Stimulated activated CD4-positive, alpha-beta T cell treated with anti-CD3 and anti-CD28 coated beads, Interleukin-2, amount 100 ng/mL, for 24 hours (primary cell): Measurements from ENCODE around the gene P2RY6.

ENCODE experiments used
- DNase-seq, 2 donors: peaks; one replicate each; pipeline ENCODE4 v3.0.0-alpha.2; 2020

P2RY6 gene

DNA sequence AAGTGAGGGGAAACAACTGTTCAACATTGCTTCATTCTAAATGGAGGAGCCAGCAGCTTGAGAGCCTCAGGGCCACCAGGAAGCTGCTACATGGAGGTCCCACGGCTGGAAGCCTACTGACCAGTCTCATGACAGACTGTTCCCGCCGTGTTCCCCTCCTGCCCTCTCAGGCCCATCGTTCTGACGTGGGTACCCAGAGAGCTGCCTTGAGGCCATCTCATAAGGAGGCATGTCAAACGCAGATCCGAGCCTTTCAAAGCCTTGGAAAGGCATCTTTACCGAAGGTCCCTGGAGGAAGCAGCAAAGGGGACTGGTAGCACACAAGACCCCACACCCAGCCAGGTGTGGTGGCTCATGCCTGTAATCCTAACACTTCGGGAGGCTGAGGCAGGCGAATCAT is 27.6 kb downstream of the P2RY6 start:
- DNase-seq: no peak

DNA sequence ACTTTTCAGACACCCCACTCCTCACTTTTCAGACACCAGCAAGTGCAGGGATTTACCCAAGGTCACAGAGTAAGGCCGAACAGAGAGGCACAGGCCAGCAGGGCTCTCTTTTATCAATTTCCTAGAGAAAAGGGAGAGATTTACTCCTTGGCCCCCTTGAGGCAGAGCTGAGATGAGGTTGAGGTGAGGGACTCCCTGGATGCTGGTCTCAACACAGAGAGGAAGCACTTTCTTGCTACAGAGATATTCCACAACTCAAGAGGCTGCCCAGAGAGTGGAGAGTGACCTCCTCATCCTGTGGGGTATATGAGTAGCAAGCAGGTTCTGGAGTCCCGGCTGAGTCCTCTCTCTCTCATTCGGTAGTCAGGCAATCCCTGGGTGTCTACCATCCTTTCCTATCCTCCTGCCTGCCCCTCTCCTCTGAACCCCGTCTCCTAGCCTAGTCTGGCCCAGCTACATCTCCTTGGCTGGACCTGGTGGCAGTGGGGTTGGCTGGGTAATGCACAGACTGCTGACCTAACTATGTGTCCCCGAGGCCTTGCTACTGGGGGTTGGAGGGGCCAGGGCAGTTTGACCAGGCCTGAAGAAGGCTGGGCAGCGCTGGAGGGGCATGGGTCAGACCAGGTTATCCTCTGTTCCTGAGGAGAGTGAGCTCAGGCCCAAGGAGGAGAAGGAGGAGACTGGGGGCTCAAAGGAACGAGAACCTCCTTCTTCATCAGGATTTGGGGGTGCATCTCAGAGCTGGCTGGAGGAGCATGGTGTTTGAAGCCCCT is 34.1 kb downstream of the P2RY6 start:
- no peak for DNase-seq

DNA sequence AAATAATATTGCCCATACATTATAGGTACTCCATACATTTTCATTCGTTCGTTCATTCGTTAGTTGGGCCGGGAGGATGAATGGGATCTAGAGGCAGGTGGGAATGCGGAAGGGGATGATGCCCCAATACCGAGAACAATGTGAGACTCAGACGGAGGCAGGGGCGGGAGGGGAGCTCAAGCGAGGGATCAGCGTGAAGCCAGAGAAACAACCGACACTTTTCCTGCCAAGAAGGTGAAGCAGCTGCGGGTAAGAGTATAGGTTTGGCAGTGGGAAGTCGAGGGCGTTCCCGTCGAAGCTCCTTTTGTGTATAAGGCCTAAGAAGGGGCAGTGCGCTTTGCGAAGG is 34.8 kb downstream of the P2RY6 start:
- DNase-seq: no peak

DNA sequence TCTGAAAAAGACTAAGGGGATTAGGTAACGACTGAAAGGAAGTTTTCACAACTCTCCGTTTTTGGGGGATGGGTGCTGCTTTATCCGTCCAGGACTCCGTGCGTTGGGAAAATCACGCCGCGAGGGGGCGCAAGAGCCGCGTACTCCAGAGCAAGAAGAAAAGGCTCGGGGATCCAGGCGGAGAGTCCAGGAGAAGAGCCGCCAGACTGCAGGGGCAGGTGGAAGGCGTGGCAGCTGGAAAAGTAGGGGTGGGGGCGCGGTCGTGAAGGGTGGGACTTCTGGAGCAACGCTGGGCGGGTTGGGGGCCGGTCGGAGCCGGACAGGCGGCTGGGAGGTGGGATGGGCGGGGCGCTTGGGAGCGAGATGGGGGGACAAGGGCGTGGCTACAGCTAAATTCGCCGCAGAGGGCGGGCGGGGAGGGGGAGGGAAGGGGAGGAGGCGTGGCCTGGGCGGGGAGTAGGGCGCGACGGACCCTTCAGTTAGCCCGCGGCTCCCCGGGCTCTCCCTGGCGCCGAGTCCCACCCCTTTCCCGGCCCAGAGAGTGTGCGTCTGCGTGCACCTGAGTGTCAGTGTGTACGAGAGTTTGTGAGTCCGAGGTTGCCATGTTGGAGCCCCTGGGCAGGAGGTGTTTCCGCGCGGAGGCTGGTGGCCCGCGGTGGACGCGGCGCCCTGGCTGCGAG is 35.3 kb downstream of the P2RY6 start:
- peak; percentile 94 to 97 for DNase-seq

DNA sequence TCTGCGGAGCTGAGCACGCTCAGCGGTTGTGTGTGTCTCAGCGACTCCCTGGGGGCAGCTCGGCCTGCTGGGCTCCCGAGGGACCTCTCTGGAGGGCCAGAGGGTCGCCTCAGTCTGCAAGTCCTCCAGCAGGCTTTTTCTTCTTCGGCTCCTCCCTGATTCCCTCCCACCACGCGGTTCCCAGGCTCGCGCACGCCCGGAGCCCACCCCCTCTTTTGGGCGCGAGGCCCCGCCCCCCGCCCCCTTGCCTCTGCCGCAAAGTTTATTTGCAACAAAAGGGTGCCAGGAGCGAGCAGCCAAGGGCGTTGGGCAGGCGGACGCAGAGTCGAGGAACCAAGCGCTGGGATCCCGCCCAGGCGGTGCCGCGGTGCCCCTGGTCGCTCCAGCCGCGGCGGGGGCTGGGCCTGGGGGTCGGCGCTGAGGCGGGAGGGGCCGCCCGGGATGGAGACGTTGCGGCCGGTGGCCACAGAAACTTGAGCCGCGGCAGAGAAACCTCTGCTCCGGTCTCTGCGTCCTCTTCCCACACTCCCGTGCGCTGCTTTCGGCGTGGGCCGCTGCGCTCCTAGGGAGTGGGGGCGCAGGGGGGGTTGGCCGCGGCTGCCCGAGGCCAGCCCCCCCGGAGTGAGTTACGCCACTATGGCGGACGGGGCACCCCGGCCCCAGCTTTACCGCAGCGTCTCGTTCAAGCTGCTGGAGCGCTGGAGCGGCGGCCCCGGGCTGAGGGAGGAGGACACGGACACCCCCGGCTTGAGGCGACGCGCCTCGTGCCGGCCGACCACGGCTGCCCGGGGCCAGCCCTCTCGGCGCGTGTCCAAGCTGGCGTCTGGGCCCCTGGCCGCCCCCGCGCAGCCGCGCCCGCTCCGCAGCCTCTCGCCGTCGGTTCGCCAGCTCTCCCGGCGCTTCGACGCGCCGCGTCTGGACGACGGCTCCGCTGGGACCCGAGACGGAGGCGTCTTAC is 36.1 kb downstream of the P2RY6 start, which contains the start of gene ARHGEF17:
ARHGEF17 (plus strand) TSS at position 274 of the 958 bp plus-strand sequence; CDS start at position 637, 363 bp downstream.
- DNase-seq: peak; percentile 42 to 44

DNA sequence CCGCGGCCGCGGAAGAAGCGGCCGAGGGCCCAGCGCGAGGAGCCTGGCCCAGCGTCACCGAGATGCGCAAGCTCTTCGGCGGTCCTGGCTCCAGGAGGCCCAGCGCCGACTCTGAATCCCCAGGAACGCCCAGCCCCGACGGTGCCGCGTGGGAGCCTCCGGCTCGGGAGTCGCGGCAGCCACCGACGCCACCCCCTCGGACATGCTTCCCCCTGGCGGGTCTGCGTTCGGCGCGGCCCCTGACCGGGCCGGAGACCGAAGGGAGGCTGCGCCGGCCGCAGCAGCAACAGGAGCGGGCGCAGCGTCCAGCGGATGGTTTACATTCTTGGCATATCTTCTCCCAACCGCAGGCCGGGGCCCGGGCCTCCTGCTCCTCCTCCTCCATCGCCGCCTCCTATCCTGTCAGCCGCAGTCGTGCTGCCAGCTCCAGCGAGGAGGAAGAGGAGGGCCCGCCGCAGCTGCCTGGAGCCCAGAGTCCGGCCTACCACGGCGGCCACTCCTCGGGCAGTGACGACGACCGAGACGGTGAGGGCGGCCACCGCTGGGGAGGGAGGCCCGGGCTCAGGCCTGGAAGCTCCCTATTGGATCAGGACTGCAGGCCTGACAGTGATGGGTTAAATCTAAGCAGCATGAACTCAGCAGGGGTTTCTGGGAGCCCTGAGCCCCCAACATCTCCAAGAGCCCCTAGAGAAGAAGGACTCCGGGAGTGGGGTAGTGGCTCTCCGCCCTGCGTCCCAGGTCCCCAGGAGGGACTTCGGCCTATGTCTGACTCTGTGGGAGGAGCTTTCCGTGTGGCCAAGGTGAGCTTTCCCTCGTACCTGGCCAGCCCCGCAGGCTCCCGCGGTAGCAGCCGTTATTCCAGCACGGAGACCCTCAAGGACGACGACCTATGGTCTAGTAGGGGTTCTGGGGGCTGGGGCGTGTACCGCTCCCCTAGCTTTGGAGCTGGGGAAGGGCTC is 37.1 kb downstream of the P2RY6 start:
- peak in 1 of 2 donors; percentile 22 for DNase-seq

DNA sequence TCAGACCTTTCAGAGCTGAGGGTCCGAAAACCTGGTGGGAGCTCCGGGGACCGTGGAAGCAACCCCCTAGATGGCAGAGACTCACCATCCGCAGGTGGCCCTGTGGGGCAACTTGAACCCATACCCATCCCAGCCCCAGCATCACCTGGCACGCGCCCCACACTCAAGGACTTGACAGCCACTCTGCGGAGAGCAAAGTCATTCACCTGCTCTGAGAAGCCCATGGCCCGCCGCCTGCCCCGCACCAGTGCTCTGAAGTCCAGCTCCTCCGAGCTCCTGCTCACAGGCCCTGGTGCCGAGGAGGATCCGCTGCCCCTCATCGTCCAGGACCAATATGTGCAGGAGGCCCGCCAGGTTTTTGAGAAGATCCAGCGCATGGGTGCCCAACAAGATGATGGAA is 37.9 kb downstream of the P2RY6 start:
- no peak for DNase-seq

DNA sequence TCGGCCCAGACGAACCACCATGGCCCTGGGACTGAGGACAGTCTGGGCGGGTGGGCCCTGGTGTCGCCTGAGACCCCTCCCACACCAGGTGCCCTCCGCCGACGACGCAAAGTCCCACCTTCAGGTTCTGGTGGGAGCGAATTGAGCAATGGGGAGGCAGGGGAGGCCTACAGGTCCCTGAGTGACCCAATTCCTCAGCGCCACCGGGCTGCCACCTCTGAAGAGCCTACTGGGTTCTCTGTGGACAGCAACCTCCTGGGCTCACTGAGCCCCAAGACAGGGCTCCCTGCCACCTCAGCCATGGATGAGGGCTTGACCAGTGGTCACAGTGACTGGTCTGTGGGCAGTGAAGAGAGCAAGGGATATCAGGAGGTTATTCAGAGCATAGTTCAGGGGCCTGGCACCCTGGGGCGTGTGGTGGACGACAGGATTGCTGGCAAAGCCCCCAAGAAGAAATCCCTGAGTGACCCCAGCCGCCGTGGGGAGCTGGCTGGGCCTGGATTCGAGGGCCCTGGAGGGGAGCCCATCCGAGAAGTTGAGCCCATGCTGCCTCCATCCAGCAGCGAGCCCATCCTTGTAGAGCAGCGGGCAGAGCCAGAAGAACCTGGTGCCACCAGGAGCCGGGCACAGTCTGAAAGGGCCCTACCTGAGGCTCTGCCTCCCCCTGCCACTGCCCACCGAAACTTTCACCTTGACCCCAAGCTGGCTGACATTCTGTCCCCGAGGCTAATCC is 38.7 kb downstream of the P2RY6 start:
- no peak for DNase-seq

DNA sequence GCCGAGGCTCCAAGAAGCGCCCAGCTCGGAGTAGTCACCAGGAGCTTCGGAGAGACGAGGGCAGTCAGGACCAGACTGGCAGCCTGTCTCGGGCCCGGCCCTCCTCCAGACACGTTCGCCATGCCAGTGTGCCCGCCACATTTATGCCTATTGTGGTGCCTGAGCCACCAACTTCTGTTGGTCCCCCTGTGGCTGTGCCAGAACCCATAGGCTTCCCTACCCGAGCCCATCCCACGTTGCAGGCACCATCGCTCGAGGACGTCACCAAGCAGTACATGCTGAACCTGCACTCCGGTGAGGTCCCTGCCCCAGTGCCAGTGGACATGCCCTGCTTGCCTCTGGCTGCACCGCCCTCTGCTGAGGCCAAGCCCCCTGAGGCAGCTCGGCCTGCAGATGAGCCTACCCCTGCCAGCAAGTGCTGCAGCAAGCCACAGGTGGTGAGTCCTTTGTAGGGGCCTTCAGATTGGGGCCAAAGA is 39.3 kb downstream of the P2RY6 start:
- DNase-seq: no peak

DNA sequence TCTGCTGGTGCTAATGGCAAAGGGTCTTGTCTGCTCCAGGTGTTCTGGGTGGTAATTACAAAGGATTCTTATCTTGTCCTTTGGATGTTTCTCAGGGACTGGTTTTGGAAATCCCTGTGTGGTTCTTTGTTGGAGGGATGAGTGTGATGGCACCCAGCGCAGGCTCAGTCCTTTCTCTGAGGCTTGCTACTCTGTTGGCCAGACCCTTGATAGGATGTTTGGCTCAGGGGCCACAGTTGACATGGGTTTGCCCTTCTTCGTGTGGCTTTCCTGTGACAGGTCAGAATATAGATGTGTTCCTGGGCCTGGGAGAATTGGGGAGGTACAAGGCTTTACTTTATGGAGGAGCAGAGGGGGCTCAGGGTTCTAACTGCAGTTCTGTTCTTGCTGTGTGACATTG is 39.9 kb downstream of the P2RY6 start:
- no peak for DNase-seq

DNA sequence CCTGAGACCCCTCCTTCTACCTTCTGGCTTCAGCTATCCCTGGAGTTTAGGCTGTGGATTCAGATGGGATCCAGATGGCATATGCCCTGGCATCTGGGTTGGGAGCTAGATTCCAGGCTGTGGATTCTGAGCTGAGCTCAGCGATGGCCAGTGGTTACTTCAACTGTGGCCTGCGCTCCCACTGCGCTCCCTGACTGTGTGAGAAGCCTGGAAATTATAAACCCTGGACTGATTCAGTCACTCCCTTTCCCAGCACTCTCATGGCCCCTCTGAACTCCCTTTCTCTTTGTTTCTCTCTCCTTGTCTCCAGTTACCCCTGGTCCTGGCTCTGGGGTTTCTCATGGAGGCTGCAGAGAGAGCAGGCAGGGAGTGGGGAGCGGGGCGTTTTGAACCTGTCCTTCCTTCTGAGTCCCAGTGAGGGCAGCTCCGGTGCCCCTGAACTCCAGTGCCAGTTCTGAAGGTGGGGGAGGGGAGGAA is 40.8 kb downstream of the P2RY6 start:
- DNase-seq: no peak

DNA sequence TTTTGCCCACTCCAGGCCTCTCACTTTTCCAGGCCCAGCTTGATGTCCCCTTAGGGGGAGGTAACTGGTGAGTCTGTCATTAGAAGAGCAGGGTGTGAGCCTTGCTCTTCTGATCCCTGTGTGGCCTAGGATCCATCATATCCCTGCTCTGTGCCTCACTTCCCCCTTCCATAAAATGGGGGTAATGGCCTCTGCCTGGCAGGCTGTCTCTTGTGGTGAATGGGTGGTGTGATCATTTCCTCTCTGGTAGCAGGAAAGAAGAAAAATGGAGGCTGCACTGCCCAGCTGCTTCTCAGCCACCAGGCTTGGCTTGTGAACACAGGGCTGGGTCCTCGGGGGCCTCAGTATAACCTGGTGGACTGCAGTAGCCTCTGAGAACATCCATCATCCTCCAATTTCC is 41.5 kb downstream of the P2RY6 start:
- no peak for DNase-seq

DNA sequence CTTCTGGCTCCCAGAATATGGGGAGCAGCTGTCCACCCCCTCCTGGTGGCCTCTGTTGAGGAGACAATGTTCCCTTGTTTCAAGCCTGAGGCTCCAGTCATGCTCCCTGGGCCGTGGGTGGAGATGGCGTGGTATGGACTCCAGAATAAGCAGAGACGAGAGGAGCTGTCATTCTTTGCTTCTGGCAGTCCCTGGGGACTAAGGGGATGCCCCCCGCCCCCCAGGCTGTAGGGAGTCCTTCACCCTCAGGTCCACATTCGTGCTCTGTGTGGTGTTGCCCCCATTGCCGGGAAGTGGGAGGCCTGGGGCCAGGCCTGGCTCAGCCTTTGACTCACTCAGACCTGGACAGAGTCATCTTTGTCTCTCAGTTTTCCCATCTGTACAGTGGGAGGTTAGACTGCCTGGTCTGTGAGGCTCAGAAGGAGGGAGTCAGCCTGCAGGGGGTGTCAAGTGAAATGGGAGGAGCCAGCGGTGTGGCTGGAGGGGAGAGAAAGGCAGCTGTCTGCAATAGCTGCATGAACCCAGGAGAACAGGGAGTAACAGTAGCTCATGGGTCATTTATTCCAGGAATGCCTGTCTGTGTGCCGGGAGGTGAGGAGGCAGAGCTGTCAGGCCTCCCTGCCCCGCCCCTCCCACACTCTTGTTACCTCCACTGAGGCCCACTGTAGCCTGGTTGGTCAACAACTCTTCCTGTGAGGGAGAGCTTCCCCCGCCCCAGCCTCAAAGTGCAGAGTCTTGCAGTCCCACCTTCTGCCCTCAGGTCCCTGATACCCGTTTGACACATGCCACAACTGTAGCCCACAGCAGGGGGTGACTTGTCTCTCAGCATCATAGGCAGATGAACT is 42.2 kb downstream of the P2RY6 start:
- no peak for DNase-seq

DNA sequence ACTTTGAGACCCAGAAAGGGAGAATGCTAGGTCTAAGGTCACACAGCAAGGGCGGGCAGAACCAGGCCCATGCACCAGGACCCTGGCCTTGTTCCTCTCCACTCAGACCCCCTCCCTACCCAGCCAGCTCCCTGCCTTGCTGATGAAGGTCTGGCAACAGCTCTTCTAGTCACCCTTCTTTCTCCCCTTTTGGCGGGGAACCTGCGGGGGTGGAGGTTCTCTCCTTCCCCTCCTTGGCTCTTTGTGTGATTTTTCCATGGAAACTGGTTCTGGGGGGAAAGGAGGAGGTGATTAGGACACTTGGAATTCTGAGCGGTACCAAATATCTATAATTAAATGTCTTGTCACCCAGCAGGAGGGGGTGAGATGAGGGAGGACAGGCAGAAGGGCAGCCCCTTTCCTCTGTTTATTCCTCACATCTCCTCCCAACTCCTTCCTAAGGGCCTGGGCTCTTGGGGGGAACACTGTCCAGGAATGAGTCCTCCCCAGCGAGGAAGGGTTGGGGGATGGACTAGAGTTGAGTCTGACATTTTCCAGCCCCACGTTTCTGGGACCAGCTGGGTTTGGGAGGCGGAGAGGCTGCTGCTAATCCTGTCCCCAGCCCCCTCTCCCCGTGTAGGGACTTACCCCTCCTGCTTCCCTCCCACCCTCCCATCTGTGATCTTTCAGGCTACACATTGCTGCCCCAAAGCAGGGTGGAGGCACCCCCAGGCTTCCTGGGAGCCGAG is 43.3 kb downstream of the P2RY6 start:
- DNase-seq: no peak

DNA sequence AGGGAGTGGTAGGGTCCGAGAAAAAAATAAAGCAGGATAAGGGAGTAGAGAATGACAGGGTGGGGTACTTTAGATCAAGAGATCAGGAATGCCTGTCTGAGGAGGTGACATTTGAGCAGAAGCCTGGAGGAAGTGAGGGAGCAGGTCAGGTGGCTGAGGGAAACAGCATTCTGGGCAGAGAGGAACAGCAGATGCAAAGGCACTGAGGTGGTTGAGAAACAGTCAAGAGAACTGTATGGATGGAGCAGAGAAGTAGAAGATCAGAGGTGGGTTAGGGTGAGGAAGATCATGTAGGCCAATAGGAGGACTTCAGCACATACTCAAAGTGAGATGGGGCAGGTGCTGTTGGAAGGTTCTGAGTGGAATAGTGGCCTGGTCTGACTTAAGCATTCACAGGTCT is 44.3 kb downstream of the P2RY6 start:
- DNase-seq: no peak

DNA sequence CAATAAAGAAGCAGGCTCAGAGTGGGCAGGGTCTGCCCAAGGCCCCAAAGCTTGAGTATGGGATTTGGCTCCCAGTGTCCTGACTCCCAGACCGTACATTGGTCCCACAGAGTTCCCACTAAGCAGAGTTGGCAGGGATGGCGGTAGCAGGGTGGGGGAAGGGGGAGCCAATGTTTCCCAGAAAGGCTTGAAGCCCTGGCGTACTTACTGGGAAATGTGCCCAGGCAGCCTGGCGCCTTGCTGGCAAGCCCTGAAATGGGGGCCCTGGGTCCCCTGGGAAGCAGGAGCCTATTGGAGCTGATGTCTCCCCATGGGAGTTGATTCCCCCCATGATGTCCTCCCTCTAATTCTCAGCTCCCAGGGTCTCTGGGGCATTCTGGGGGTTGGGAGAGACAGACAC is 45.2 kb downstream of the P2RY6 start:
- no peak for DNase-seq

DNA sequence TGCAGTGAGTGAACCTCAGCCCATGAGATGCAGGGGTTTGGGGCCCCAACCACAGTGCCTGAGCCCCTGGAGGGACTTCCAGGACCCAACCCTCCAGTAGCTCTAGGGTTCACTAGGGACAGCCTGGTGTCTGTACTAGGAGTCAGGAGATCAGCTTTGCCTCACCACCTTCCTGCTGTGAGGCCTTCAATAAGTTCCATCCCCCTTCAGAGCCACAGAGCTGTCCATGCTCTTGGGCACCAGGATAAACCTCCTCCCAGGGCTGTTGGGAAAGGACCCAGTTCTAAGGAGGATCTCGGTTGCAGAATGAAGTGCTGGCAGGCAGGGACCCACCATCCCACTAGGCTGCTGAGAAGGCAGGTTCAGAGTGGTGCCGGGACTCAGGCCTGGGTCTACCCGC is 45.7 kb downstream of the P2RY6 start:
- no peak for DNase-seq

DNA sequence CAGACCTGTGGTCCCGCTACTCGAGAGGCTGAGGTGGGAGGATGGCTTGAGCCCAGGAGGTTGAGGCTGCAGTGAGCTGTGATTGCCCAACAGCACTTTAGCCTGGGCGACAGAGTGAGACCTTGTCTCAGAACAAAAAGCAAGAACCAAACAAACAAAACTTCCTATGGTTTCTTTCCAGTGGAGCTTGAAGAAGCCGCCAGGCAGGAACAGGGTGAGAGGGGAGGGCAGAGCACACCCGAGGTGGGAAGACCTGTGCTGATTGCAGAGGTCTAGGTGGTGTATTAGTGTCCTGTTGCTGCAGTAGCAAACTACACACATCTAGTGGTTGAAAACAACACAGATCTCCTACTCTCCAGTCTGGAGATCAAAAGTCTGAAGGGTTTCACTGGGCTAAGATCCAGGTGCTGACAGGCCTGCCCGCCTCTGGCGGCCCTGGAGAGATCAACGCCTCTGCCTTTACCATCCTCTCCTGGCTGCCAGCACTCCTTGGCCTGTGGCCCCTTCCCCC is 46.4 kb downstream of the P2RY6 start:
- no peak for DNase-seq
